Activated CD4-positive, alpha-beta memory T cell treated with anti-CD3 and anti-CD28 coated beads, Interleukin-2, amount 10 ng/mL, durations not matched to agents 7 days and 5 days (primary cell): ENCODE measurements around the gene TNFRSF1A. TPM values are rescaled to one million over a fixed set of nuclear protein-coding genes. Genes with fewer than 3 reads are reported as not detected.
A peak's percentile ranks its signal among the peaks of the same experiment; 100 is the strongest.
"Not testable (repeated sequence)": the region's sequence is repeated elsewhere in the genome, so short reads cannot be mapped to it uniquely, and the experiment has no call there.

Source experiments
- CTCF ChIA-PET: fragments of 350-600 bp; sonication (Branson Sonifier 250); formaldehyde crosslinking; loops from one replicate; lab custom pipeline; 2021; ENCODE audit warnings: antibody characterized with exemption, inconsistent platforms; lab: Charles Lee
- POLR2A ChIA-PET: fragments of 350-600 bp; sonication (Branson Sonifier 250); formaldehyde crosslinking; loops from one replicate; lab custom pipeline; 2021; ENCODE audit warnings: antibody characterized with exemption; lab: Charles Lee
- DNase-seq: peaks from one replicate; pipeline ENCODE4 v3.0.0-alpha.2; 2020
- H3K27ac Mint-ChIP-seq: one replicate; pipeline ENCODE4 v1.8.0; 2021; ENCODE audit warnings: mild to moderate bottlenecking, mixed read lengths
- H3K27me3 Mint-ChIP-seq: one replicate; pipeline ENCODE4 v1.8.0; 2021; ENCODE audit warnings: mixed read lengths
- H3K36me3 Mint-ChIP-seq: one replicate; pipeline ENCODE4 v1.8.0; 2021; ENCODE audit warnings: low read depth, mixed read lengths
- H3K4me1 Mint-ChIP-seq: one replicate; pipeline ENCODE4 v1.8.0; 2021; ENCODE audit warnings: mixed read lengths
- H3K4me3 Mint-ChIP-seq: one replicate; pipeline ENCODE4 v1.8.0; 2021; ENCODE audit warnings: mild to moderate bottlenecking, mixed read lengths
- H3K9me3 Mint-ChIP-seq: one replicate; pipeline ENCODE4 v1.8.0; 2021; ENCODE audit warnings: mixed read lengths
- total RNA-seq, 2 experiments: library from RNA; stranded (reverse); gene quantifications; one replicate each; pipeline ENCODE4 v1.2.3, GENCODE V29; 2021

The TNFRSF1A gene
- total RNA-seq, 2 experiments from 2014 or later, result 61.5 to 61.9 TPM

GRCh38 chr12:6346942-6347341 lies 5.1 kb upstream of the TNFRSF1A start:
- Mint-ChIP-seq H3K4me3 (no peak overlapping the region), H3K36me3 (peaks cover 2% of the 10 kb centered on the region), H3K4me1 (peaks cover 48% of the 10 kb centered on the region), H3K27me3 (no peaks in the 10 kb centered on the region), H3K9me3 (peaks cover 4% of the 10 kb centered on the region), H3K27ac (no peak overlapping the region)
- DNase-seq, result no peak
- POLR2A ChIA-PET, result interaction anchor here (2.4 kb wide), 1 partner anchor 11 kb away, joined by 38 read pairs; no protein-coding TSS in a partner anchor
- CTCF ChIA-PET, result no interaction called here

- Mint-ChIP-seq H3K36me3 (peaks cover 5% of the 10 kb centered on the region), H3K4me1 (peaks cover 51% of the 10 kb centered on the region), H3K27ac (peak overlapping the region; percentile 78), H3K9me3 (peaks cover 4% of the 10 kb centered on the region), H3K4me3 (peak overlapping the region; percentile 7), H3K27me3 (no peaks in the 10 kb centered on the region)
- POLR2A ChIA-PET, result interaction anchor here (1.0 to 2.4 kb wide), 9 partner anchors 10 to 597 kb away, joined by 3 to 38 read pairs (median 5); partner anchors contain the start of genes C12orf57, MRPL51, RNU7-1 and VAMP1
- no peak for DNase-seq
- CTCF ChIA-PET, result interaction anchor here (0.8 to 2.1 kb wide), 7 partner anchors 10 to 215 kb away, joined by 3 to 20 read pairs (median 6); no protein-coding TSS in a partner anchor
These were observed 4.5 kb upstream of the TNFRSF1A start for GRCh38 chr12:6346235-6346832.

- ChIA-PET POLR2A (interaction anchor here (1.0 to 2.4 kb wide), 11 partner anchors 10 to 598 kb away, joined by 3 to 38 read pairs (median 5); partner anchors contain the start of genes C12orf57, MRPL51, RNU7-1 and TAPBPL), CTCF (interaction anchor here (0.8 to 2.1 kb wide), 10 partner anchors 9 to 216 kb away, joined by 3 to 20 read pairs (median 5); no protein-coding TSS in a partner anchor)
- Mint-ChIP-seq H3K4me1 (peaks cover 51% of the 10 kb centered on the region), H3K27ac (peak overlapping the region; percentile 78), H3K9me3 (peaks cover 4% of the 10 kb centered on the region), H3K36me3 (peaks cover 5% of the 10 kb centered on the region), H3K4me3 (peak overlapping the region; percentile 26), H3K27me3 (no peaks in the 10 kb centered on the region)
- DNase-seq, result peak; percentile 63
These were observed 3.6 kb upstream of the TNFRSF1A start for GRCh38 chr12:6345319-6346091.

- not testable (repeated sequence) for H3K4me3 Mint-ChIP-seq, H3K27ac Mint-ChIP-seq, H3K9me3 Mint-ChIP-seq, DNase-seq, H3K27me3 Mint-ChIP-seq, H3K36me3 Mint-ChIP-seq
- CTCF ChIA-PET, result interaction anchor here (0.7 to 2.1 kb wide), 3 partner anchors 8 to 19 kb away, joined by 3 to 20 read pairs (median 3); no protein-coding TSS in a partner anchor
- H3K4me1 Mint-ChIP-seq, result peaks cover 51% of the 10 kb centered on the region
- POLR2A ChIA-PET, result interaction anchor here (1.0 kb wide), 1 partner anchor 15 kb away, joined by 3 read pairs; no protein-coding TSS in a partner anchor
These were observed 2.3 kb upstream of the TNFRSF1A start for GRCh38 chr12:6344101-6344660.

- no peaks in the 10 kb centered on the region for H3K27me3 Mint-ChIP-seq
- CTCF ChIA-PET, result interaction anchor here (0.7 kb wide), 1 partner anchor 12 kb away, joined by 3 read pairs; no protein-coding TSS in a partner anchor
- H3K9me3 Mint-ChIP-seq, result peaks cover 4% of the 10 kb centered on the region
- peaks cover 51% of the 10 kb centered on the region for H3K4me1 Mint-ChIP-seq
- H3K27ac Mint-ChIP-seq, result peak overlapping the region; percentile 5
- POLR2A ChIA-PET, result interaction anchor here (1.0 kb wide), 1 partner anchor 15 kb away, joined by 3 read pairs; no protein-coding TSS in a partner anchor
- no peak overlapping the region for H3K4me3 Mint-ChIP-seq
- H3K36me3 Mint-ChIP-seq, result peaks cover 5% of the 10 kb centered on the region
- DNase-seq, result no peak
These were observed 1.6 kb upstream of the TNFRSF1A start for GRCh38 chr12:6343518-6343917.

- Mint-ChIP-seq H3K4me1 (peaks cover 47% of the 10 kb centered on the region), H3K36me3 (peaks cover 5% of the 10 kb centered on the region), H3K27me3 (no peaks in the 10 kb centered on the region), H3K9me3 (peaks cover 4% of the 10 kb centered on the region), H3K27ac (no peak overlapping the region), H3K4me3 (no peak overlapping the region)
- CTCF ChIA-PET, result interaction anchor here (1.0 kb wide), 1 partner anchor 123 kb away, joined by 3 read pairs; no protein-coding TSS in a partner anchor
- no peak for DNase-seq
- POLR2A ChIA-PET, result interaction anchor here (4.5 kb wide), 1 partner anchor 21 kb away, joined by 22 read pairs; no protein-coding TSS in a partner anchor
These were observed 439 bp upstream of the TNFRSF1A start for GRCh38 chr12:6342140-6342889.

- H3K27ac Mint-ChIP-seq, result no peak overlapping the region
- no peaks in the 10 kb centered on the region for H3K27me3 Mint-ChIP-seq
- H3K4me3 Mint-ChIP-seq, result no peak overlapping the region
- no peak for DNase-seq
- CTCF ChIA-PET, result interaction anchor here (1.0 to 1.9 kb wide), 2 partner anchors 18 to 26 kb away, joined by 3 to 9 read pairs; no protein-coding TSS in a partner anchor
- peaks cover 33% of the 10 kb centered on the region for H3K4me1 Mint-ChIP-seq
- peaks cover 3% of the 10 kb centered on the region for H3K36me3 Mint-ChIP-seq
- H3K9me3 Mint-ChIP-seq, result no peaks in the 10 kb centered on the region
- POLR2A ChIA-PET, result interaction anchor here (1.4 to 4.5 kb wide), 3 partner anchors 22 to 130 kb away, joined by 3 to 22 read pairs (median 7); partner anchors contain the start of gene VAMP1
These were observed 995 bp downstream of the TNFRSF1A start for GRCh38 chr12:6340745-6341416.

- Mint-ChIP-seq H3K27me3 (no peaks in the 10 kb centered on the region), H3K9me3 (no peaks in the 10 kb centered on the region), H3K36me3 (peaks cover 10% of the 10 kb centered on the region), H3K4me1 (peaks cover 26% of the 10 kb centered on the region), H3K4me3 (no peak overlapping the region), H3K27ac (no peak overlapping the region)
- DNase-seq, result peak; percentile 33
- POLR2A ChIA-PET, result interaction anchor here (0.8 to 4.5 kb wide), 8 partner anchors 23 to 195 kb away, joined by 3 to 22 read pairs (median 4); partner anchors contain the start of genes MRPL51 and VAMP1
- CTCF ChIA-PET, result interaction anchor here (0.8 to 1.9 kb wide), 7 partner anchors 14 to 125 kb away, joined by 3 to 9 read pairs (median 5); no protein-coding TSS in a partner anchor
These were observed 1.7 kb downstream of the TNFRSF1A start for GRCh38 chr12:6340032-6340638.

GRCh38 chr12:6338955-6339354 lies 2.9 kb downstream of the TNFRSF1A start:
- peaks cover 21% of the 10 kb centered on the region for H3K36me3 Mint-ChIP-seq
- no peak for DNase-seq
- ChIA-PET CTCF (interaction anchor here (0.8 to 1.9 kb wide), 7 partner anchors 12 to 127 kb away, joined by 3 to 9 read pairs (median 5); no protein-coding TSS in a partner anchor), POLR2A (interaction anchor here (0.6 to 4.5 kb wide), 11 partner anchors 12 to 196 kb away, joined by 3 to 22 read pairs (median 4); partner anchors contain the start of gene VAMP1)
- H3K4me3 Mint-ChIP-seq, result no peak overlapping the region
- no peaks in the 10 kb centered on the region for H3K27me3 Mint-ChIP-seq
- peaks cover 22% of the 10 kb centered on the region for H3K4me1 Mint-ChIP-seq
- no peaks in the 10 kb centered on the region for H3K9me3 Mint-ChIP-seq
- H3K27ac Mint-ChIP-seq, result no peak overlapping the region

GRCh38 chr12:6338536-6338935 lies 3.3 kb downstream of the TNFRSF1A start:
- not testable (repeated sequence) for H3K27ac Mint-ChIP-seq, H3K27me3 Mint-ChIP-seq, H3K4me3 Mint-ChIP-seq, H3K9me3 Mint-ChIP-seq, DNase-seq
- peaks cover 25% of the 10 kb centered on the region for H3K36me3 Mint-ChIP-seq
- ChIA-PET CTCF (interaction anchor here (1.1 to 1.6 kb wide), 4 partner anchors 11 to 127 kb away, joined by 4 to 6 read pairs (median 6); no protein-coding TSS in a partner anchor), POLR2A (interaction anchor here (0.7 to 4.5 kb wide), 8 partner anchors 11 to 197 kb away, joined by 3 to 22 read pairs (median 4); partner anchors contain the start of gene VAMP1)
- H3K4me1 Mint-ChIP-seq, result peaks cover 19% of the 10 kb centered on the region
